ENCODE data around the gene SHISAL1.

Gene SHISAL1

DNA sequence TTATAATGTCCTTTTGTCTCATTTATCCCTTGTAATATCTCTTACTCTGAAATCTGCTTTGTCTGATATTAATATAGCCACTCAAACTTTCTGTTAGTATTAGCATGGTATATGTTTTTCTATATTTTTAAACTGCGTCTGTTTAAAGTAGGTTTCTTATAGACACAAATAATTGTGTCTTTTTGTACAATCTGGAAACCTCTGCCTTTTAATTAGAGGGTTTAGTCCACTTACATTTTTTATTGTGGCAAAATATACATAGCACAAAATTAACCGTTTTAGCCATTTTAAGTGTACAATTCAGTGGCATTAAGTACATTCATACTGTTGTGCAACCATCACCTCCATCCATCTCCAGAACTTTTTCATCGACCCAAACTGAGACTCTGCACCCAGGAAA is 103.4 kb downstream of the SHISAL1 start:
- Histone ChIP-seq H3K9me3 (ENCODE audit: control insufficient read depth, low read length) (peaks cover 15% of the 10 kb centered on the region), H4K91ac (ENCODE audit: low read length) (no peak overlapping the region), H3K4ac (ENCODE audit: low read depth in 1 of 2, low read length in 2 of 2) (no peak overlapping the region), H2AFZ (ENCODE audit: low read depth, low read length) (no peak overlapping the region), H2BK12ac (ENCODE audit: low read length in 2 of 2) (no peak overlapping the region), H2AK5ac (ENCODE audit: low read length, severe bottlenecking) (no peak overlapping the region), H3K27me3 (ENCODE audit: control insufficient read depth in 1 of 2, insufficient read depth in 1 of 2, low read length in 2 of 2) (peaks cover 20 to 37% of the 10 kb centered on the region in 2 experiments), H3K4me3 (ENCODE audit: insufficient read depth in 1 of 2, low read depth in 1 of 2, low read length in 2 of 2) (no peak overlapping the region), H3K27ac (ENCODE audit: low read length, poor library complexity, severe bottlenecking) (no peak overlapping the region), H3K36me3 (ENCODE audit: control insufficient read depth in 1 of 2, insufficient read depth in 2 of 2, low read depth in 1 of 2, low read length in 2 of 2) (no peaks in the 10 kb centered on the region), H3K79me1 (replicated peaks; ENCODE audit: low read length, poor library complexity, severe bottlenecking) (no peaks in the 10 kb centered on the region), H3K23ac (ENCODE audit: low read length in 2 of 2) (no peak overlapping the region), H3K18ac (ENCODE audit: low read depth in 1 of 2, low read length in 2 of 2) (no peak overlapping the region), H3K4me2 (ENCODE audit: low read length, poor library complexity, severe bottlenecking) (no peak overlapping the region), H2BK15ac (ENCODE audit: low read depth, poor library complexity, severe bottlenecking) (no peak overlapping the region), H4K8ac (ENCODE audit: low read length) (no peak overlapping the region), H3K14ac (ENCODE audit: low read length in 2 of 2) (no peak overlapping the region), H2BK120ac (ENCODE audit: low read depth, low read length) (no peak overlapping the region), H3K4me1 (ENCODE audit: control insufficient read depth, insufficient read depth, low read depth, low read length) (no peaks in the 10 kb centered on the region), H3K9ac (ENCODE audit: low read length) (no peak overlapping the region), H2BK5ac (ENCODE audit: low read depth, low read length, poor library complexity, severe bottlenecking) (no peak overlapping the region)
- 69% methylated on average over 2 of the region's 3 CpGs for WGBS
- DNase-seq, result no peak

GRCh38 chr22:44207981-44208317 is 104.8 kb downstream of the SHISAL1 start:
- H2BK120ac ChIP-seq (ENCODE audit: low read depth, low read length), result no peak overlapping the region
- 90% methylated on average over 3 of the region's 4 CpGs for WGBS
- no peak overlapping the region for H2BK12ac ChIP-seq (ENCODE audit: low read length in 2 of 2)
- no peaks in the 10 kb centered on the region for H3K79me1 ChIP-seq (replicated peaks; ENCODE audit: low read length, poor library complexity, severe bottlenecking)
- H3K14ac ChIP-seq (ENCODE audit: low read length in 2 of 2), result no peak overlapping the region
- H3K27ac ChIP-seq (ENCODE audit: low read length, poor library complexity, severe bottlenecking), result no peak overlapping the region
- H3K9me3 ChIP-seq (ENCODE audit: control insufficient read depth, low read length), result peaks cover 15% of the 10 kb centered on the region
- H2BK5ac ChIP-seq (ENCODE audit: low read depth, low read length, poor library complexity, severe bottlenecking), result no peak overlapping the region
- no peak overlapping the region for H2AK5ac ChIP-seq (ENCODE audit: low read length, severe bottlenecking)
- peaks cover 1% of the 10 kb centered on the region for H3K4me1 ChIP-seq (ENCODE audit: control insufficient read depth, insufficient read depth, low read depth, low read length)
- no peak overlapping the region for H2BK15ac ChIP-seq (ENCODE audit: low read depth, poor library complexity, severe bottlenecking)
- H4K91ac ChIP-seq (ENCODE audit: low read length), result no peak overlapping the region
- no peak overlapping the region for H3K4ac ChIP-seq (ENCODE audit: low read depth in 1 of 2, low read length in 2 of 2)
- H3K27me3 ChIP-seq (ENCODE audit: control insufficient read depth in 1 of 2, insufficient read depth in 1 of 2, low read length in 2 of 2), result peaks cover 31 to 42% of the 10 kb centered on the region in 2 experiments
- no peak overlapping the region for H3K4me3 ChIP-seq (ENCODE audit: insufficient read depth in 1 of 2, low read depth in 1 of 2, low read length in 2 of 2)
- H4K8ac ChIP-seq (ENCODE audit: low read length), result no peak overlapping the region
- no peak overlapping the region for H3K9ac ChIP-seq (ENCODE audit: low read length)
- DNase-seq, result no peak
- H3K4me2 ChIP-seq (ENCODE audit: low read length, poor library complexity, severe bottlenecking), result no peak overlapping the region
- no peak overlapping the region for H2AFZ ChIP-seq (ENCODE audit: low read depth, low read length)
- H3K18ac ChIP-seq (ENCODE audit: low read depth in 1 of 2, low read length in 2 of 2), result no peak overlapping the region
- no peaks in the 10 kb centered on the region for H3K36me3 ChIP-seq (ENCODE audit: control insufficient read depth in 1 of 2, insufficient read depth in 2 of 2, low read depth in 1 of 2, low read length in 2 of 2)
- no peak overlapping the region for H3K23ac ChIP-seq (ENCODE audit: low read length in 2 of 2)

DNA sequence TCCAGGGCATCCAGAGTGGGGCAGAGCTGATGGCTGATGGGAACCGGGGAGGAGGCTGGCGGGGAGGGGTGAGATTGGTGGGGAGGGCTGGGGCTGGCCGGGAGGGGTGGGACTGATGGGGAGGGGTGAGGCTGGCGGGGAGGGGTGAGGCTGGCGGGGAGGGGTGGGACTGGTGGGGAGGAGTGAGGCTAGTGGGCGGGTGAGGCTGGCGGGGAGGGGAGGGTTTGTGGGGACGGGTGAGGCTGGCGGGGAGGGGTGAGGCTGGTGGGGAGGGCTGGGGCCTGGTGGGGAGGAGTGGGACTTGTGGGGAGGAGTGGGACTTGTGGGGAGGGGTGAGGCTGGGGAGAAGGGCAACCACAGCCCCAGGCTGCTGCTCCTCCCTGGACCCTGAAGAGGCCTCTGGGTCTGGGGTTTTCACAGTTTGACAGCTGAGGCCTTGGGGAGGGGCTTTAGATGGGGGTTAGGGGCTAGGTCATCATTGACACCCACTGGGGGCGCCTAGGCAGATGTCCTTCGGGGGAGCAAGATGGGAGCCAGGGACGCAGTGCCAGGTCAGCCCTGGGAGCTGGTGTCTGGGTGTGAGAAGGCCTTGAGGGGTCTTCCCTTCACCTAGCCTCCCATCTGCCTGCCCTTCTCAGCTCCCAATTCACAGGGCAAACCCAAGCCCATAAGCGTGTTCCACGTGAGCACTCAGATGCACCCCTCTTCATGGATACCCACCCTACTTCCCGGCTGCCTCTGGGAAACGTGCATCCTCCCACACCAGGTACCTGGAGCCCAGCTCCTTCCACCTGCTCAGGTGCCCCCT is 105.4 kb downstream of the SHISAL1 start:
- Histone ChIP-seq H2BK12ac (ENCODE audit: low read length in 2 of 2) (no peak overlapping the region), H3K14ac (ENCODE audit: low read length in 2 of 2) (peak overlapping the region in 1 of 2 experiments; percentile 22), H2BK15ac (ENCODE audit: low read depth, poor library complexity, severe bottlenecking) (no peak overlapping the region), H2AK5ac (ENCODE audit: low read length, severe bottlenecking) (no peak overlapping the region), H2BK5ac (ENCODE audit: low read depth, low read length, poor library complexity, severe bottlenecking) (no peak overlapping the region), H2BK120ac (ENCODE audit: low read depth, low read length) (no peak overlapping the region), H3K9me3 (ENCODE audit: control insufficient read depth, low read length) (peaks cover 15% of the 10 kb centered on the region), H3K9ac (ENCODE audit: low read length) (no peak overlapping the region), H4K8ac (ENCODE audit: low read length) (no peak overlapping the region), H2AFZ (ENCODE audit: low read depth, low read length) (no peak overlapping the region), H4K91ac (ENCODE audit: low read length) (no peak overlapping the region), H3K4me2 (ENCODE audit: low read length, poor library complexity, severe bottlenecking) (no peak overlapping the region), H3K79me1 (replicated peaks; ENCODE audit: low read length, poor library complexity, severe bottlenecking) (no peaks in the 10 kb centered on the region), H3K4me1 (ENCODE audit: control insufficient read depth, insufficient read depth, low read depth, low read length) (peaks cover 1% of the 10 kb centered on the region), H3K36me3 (ENCODE audit: control insufficient read depth in 1 of 2, insufficient read depth in 2 of 2, low read depth in 1 of 2, low read length in 2 of 2) (no peaks in the 10 kb centered on the region), H3K4me3 (ENCODE audit: insufficient read depth in 1 of 2, low read depth in 1 of 2, low read length in 2 of 2) (no peak overlapping the region), H3K27me3 (ENCODE audit: control insufficient read depth in 1 of 2, insufficient read depth in 1 of 2, low read length in 2 of 2) (peaks cover 34 to 42% of the 10 kb centered on the region in 2 experiments), H3K23ac (ENCODE audit: low read length in 2 of 2) (no peak overlapping the region), H3K18ac (ENCODE audit: low read depth in 1 of 2, low read length in 2 of 2) (no peak overlapping the region), H3K4ac (ENCODE audit: low read depth in 1 of 2, low read length in 2 of 2) (no peak overlapping the region), H3K27ac (ENCODE audit: low read length, poor library complexity, severe bottlenecking) (no peak overlapping the region)
- WGBS, result 83% methylated on average over 12 of the region's 16 CpGs
- no peak for DNase-seq

- Histone ChIP-seq H3K18ac (ENCODE audit: low read depth in 1 of 2, low read length in 2 of 2) (no peak overlapping the region), H2BK12ac (ENCODE audit: low read length in 2 of 2) (no peak overlapping the region), H3K27me3 (ENCODE audit: control insufficient read depth in 1 of 2, insufficient read depth in 1 of 2, low read length in 2 of 2) (peaks cover 31 to 39% of the 10 kb centered on the region in 2 experiments), H3K79me1 (replicated peaks; ENCODE audit: low read length, poor library complexity, severe bottlenecking) (no peaks in the 10 kb centered on the region), H4K8ac (ENCODE audit: low read length) (no peak overlapping the region), H3K23ac (ENCODE audit: low read length in 2 of 2) (no peak overlapping the region), H2AFZ (ENCODE audit: low read depth, low read length) (no peak overlapping the region), H2BK15ac (ENCODE audit: low read depth, poor library complexity, severe bottlenecking) (no peak overlapping the region), H3K4me3 (ENCODE audit: insufficient read depth in 1 of 2, low read depth in 1 of 2, low read length in 2 of 2) (no peak overlapping the region), H3K9ac (ENCODE audit: low read length) (no peak overlapping the region), H4K91ac (ENCODE audit: low read length) (no peak overlapping the region), H3K36me3 (ENCODE audit: control insufficient read depth in 1 of 2, insufficient read depth in 2 of 2, low read depth in 1 of 2, low read length in 2 of 2) (no peaks in the 10 kb centered on the region), H2BK5ac (ENCODE audit: low read depth, low read length, poor library complexity, severe bottlenecking) (no peak overlapping the region), H3K4me1 (ENCODE audit: control insufficient read depth, insufficient read depth, low read depth, low read length) (peaks cover 7% of the 10 kb centered on the region), H3K9me3 (ENCODE audit: control insufficient read depth, low read length) (peaks cover 15% of the 10 kb centered on the region), H2BK120ac (ENCODE audit: low read depth, low read length) (no peak overlapping the region), H3K14ac (ENCODE audit: low read length in 2 of 2) (no peak overlapping the region), H3K27ac (ENCODE audit: low read length, poor library complexity, severe bottlenecking) (no peak overlapping the region), H3K4ac (ENCODE audit: low read depth in 1 of 2, low read length in 2 of 2) (no peak overlapping the region), H3K4me2 (ENCODE audit: low read length, poor library complexity, severe bottlenecking) (no peak overlapping the region), H2AK5ac (ENCODE audit: low read length, severe bottlenecking) (no peak overlapping the region)
- DNase-seq, result no peak
- 78% methylated on average over 8 of the region's 8 CpGs for WGBS
Observed at GRCh38 chr22:44206696-44207095, 106.1 kb downstream of the SHISAL1 start.
